Measurements from ENCODE around the gene NOS1AP. TPM values are rescaled to one million over a fixed set of nuclear protein-coding genes. Genes with fewer than 3 reads are reported as not detected.
A peak's percentile ranks its signal among the peaks of the same experiment; 100 is the strongest.

The NOS1AP gene
- total RNA-seq, 4 donors from 2014 or later, result 0.31 to 12.7 (median 1.7) TPM

DNA sequence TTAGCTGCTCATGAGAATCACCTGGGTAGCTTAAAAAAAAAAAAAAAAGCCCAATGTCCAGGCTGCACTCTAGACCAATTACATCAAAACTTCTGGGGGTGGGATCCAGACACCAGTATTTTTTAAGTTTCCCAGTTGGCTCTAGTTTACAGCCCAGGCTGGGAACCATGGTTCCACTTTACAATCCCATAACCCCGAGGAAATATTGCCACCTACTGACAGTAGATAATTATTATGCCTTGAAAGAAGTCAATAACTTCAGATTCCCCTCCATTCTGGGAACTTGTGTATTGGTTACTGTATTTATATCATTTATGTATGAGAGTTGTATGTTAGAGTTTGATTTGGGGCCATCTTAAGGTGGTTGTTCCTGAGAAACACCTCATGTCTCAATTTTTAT is 207.0 kb downstream of the NOS1AP start:
- no peaks in the 10 kb centered on the region for H3K36me3 ChIP-seq
- no peak overlapping the region for H3K27ac ChIP-seq
- no peaks in the 10 kb centered on the region for H3K4me1 ChIP-seq
- no peaks in the 10 kb centered on the region for H3K9me3 ChIP-seq
- H3K4me3 ChIP-seq, result no peak overlapping the region
- intact Hi-C loops (cut with DNase I), result no loop called here
- 17 to 54% methylated on average over 1 of the region's 1 CpG for WGBS, 2 donors
- no peaks in the 10 kb centered on the region for H3K27me3 ChIP-seq
- TF ChIP-seq, protein P1, sequence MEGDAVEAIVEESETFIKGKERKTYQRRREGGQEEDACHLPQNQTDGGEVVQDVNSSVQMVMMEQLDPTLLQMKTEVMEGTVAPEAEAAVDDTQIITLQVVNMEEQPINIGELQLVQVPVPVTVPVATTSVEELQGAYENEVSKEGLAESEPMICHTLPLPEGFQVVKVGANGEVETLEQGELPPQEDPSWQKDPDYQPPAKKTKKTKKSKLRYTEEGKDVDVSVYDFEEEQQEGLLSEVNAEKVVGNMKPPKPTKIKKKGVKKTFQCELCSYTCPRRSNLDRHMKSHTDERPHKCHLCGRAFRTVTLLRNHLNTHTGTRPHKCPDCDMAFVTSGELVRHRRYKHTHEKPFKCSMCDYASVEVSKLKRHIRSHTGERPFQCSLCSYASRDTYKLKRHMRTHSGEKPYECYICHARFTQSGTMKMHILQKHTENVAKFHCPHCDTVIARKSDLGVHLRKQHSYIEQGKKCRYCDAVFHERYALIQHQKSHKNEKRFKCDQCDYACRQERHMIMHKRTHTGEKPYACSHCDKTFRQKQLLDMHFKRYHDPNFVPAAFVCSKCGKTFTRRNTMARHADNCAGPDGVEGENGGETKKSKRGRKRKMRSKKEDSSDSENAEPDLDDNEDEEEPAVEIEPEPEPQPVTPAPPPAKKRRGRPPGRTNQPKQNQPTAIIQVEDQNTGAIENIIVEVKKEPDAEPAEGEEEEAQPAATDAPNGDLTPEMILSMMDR (IDR thresholded peaks at IDR 0.05), result peak in 4 of 6 experiments; percentile 16 to 50 (median 27)
- TF ChIP-seq POLR2A (IDR thresholded peaks at IDR 0.05), result no peak
- no peak for DNase-seq

DNA sequence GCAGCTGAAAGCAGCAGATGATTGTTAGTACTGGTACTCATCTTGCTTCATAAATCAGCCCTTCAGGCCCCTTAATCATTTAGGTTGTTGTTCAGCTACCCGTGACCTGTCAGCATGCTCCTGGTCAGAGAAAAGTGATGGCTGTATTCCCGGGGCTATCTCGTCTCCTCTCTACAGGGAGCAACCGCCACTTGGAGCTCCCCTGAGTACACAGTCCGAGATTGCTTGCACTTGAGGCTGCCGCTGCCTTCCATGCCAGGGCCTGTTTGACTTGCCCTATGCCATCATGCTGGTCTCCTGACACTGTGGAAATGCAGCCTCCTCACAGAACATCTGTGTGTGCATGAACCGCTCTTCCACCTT is 209.6 kb downstream of the NOS1AP start:
- DNase-seq, result no peak
- Histone ChIP-seq H3K9me3 (no peaks in the 10 kb centered on the region), H3K4me1 (peaks cover 0 to 10% (median 0%) of the 10 kb centered on the region in 3 donors), H3K4me3 (no peak overlapping the region), H3K27ac (no peak overlapping the region), H3K36me3 (no peaks in the 10 kb centered on the region), H3K27me3 (no peaks in the 10 kb centered on the region)
- WGBS, 2 donors, result 74 to 79% methylated on average over 7 of the region's 7 CpGs
- TF ChIP-seq POLR2A (IDR thresholded peaks at IDR 0.05), result no peak
- TF ChIP-seq, protein P1 (IDR thresholded peaks at IDR 0.05), result no peak
- intact Hi-C loops (cut with DNase I), result no loop called here

DNA sequence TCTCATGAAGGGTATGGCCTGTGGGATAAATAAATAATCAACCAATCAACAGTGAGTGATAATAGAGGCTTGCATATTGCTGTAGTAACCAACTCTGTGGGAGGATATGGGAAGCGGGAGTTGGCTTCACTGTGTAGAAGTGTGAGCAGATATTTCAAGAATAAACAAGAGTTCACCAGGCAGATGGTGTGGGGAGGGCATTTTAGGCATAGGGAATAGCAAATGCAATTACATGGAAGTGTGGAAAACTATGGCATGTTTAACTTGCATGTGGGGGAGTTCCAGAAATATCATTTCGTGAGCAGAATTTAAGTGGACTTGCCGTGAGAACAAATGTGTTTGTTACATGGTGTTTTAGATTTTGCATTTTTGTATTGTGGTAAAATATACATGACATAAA is 211.9 kb downstream of the NOS1AP start:
- no peak overlapping the region for H3K4me3 ChIP-seq
- no peaks in the 10 kb centered on the region for H3K36me3 ChIP-seq
- TF ChIP-seq, protein P1 (IDR thresholded peaks at IDR 0.05), result no peak
- TF ChIP-seq POLR2A (IDR thresholded peaks at IDR 0.05), result no peak
- 83 to 90% methylated on average over 3 of the region's 3 CpGs for WGBS, 2 donors
- no peaks in the 10 kb centered on the region for H3K9me3 ChIP-seq
- DNase-seq, result no peak
- peaks cover 0 to 27% (median 0%) of the 10 kb centered on the region in 3 donors for H3K4me1 ChIP-seq
- H3K27me3 ChIP-seq, result no peaks in the 10 kb centered on the region
- intact Hi-C loops (cut with DNase I), result no loop called here
- H3K27ac ChIP-seq, result no peak overlapping the region

DNA sequence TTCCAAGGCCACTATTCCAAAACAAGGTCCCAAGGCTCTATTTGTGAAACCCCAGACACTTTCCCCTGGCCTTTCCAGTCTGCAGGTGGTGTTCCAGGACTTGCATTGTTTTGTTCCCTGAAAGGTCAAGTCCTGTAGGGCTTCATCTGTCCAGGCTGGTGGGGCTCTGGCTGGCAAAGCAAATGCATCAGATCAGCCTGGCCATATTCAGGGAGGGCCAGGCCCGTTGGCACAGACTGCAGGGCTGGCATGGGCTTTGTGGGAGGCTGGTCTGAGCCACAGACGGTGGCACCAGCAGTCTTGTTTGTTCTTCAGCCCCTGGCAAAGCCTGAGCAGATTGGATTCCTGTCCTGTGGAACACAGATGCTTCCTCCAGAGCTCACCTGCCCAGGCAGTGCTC is 214.2 kb downstream of the NOS1AP start:
- Histone ChIP-seq H3K4me3 (no peak overlapping the region), H3K9me3 (no peaks in the 10 kb centered on the region), H3K27ac (no peak overlapping the region), H3K36me3 (no peaks in the 10 kb centered on the region), H3K4me1 (peaks cover 0 to 27% (median 0%) of the 10 kb centered on the region in 3 donors), H3K27me3 (no peaks in the 10 kb centered on the region)
- TF ChIP-seq POLR2A (IDR thresholded peaks at IDR 0.05), result no peak
- TF ChIP-seq, protein P1 (IDR thresholded peaks at IDR 0.05), result no peak
- DNase-seq, result no peak
- intact Hi-C loops (cut with DNase I), result no loop called here
- 35% methylated on average over 2 of the region's 2 CpGs; no CpG with 5 or more reads in 1 of the 2 donors for WGBS, 2 donors

DNA sequence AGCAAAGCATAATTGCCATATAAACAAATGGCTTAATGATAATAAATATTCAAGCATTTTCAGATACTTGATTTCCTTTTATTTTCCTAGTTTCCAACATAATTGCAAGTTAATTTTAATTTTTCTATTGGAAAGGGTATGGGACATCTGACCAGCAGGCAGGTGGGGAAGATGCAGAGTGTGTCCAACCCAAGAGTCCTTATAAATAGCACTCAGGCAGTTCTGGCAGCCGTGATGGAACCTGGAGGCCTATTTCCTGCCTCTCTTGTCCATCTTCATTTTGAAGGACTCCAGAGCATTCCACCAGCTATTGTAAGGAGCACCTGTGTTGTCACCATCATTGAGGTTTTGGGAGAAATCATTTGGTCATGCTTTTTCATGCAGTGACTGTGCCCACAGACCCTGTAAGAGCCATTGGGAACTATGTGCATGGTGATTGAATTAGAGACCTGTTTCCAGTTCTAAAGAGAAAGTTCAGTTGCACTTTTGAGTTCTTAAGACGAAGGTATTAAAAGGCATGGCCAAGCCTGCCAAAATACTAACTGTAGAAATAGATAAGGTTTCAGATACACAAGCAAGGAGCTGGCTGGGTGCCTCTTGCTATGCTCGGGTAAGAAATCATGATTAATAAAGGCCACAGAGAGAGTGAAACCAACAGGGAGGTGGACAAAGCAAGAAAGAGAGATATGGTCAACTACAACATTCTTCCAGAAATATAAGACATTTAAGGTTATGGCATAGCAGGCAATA is 214.9 kb downstream of the NOS1AP start:
- H3K27ac ChIP-seq, result peak overlapping the region in 3 of 4 donors; percentile 32 to 79 (median 65)
- no peak overlapping the region for H3K4me3 ChIP-seq
- H3K4me1 ChIP-seq, result peaks cover 0 to 27% (median 0%) of the 10 kb centered on the region in 3 donors
- no peak for DNase-seq
- H3K9me3 ChIP-seq, result no peaks in the 10 kb centered on the region
- intact Hi-C loops (cut with DNase I), result no loop called here
- H3K36me3 ChIP-seq, result no peaks in the 10 kb centered on the region
- TF ChIP-seq, protein P1 (IDR thresholded peaks at IDR 0.05), result no peak
- no peak for TF ChIP-seq POLR2A (IDR thresholded peaks at IDR 0.05)
- H3K27me3 ChIP-seq, result no peaks in the 10 kb centered on the region
- WGBS, 2 donors, result 47 to 59% methylated on average over 3 of the region's 3 CpGs
